Measurements from ENCODE around the gene ZC3H8.
"Not testable (repeated sequence)": the region's sequence is repeated elsewhere in the genome, so short reads cannot be mapped to it uniquely, and the experiment has no call there.

ZC3H8 gene

GRCh38 chr2:112254466-112255240 is at the start of gene ZC3H8:
Gene ZC3H8, minus strand, starts transcription at chr2:112255042. Its CDS starts 61 bp downstream, at chr2:112254981.
- peak; percentile 96 for DNase-seq

DNA sequence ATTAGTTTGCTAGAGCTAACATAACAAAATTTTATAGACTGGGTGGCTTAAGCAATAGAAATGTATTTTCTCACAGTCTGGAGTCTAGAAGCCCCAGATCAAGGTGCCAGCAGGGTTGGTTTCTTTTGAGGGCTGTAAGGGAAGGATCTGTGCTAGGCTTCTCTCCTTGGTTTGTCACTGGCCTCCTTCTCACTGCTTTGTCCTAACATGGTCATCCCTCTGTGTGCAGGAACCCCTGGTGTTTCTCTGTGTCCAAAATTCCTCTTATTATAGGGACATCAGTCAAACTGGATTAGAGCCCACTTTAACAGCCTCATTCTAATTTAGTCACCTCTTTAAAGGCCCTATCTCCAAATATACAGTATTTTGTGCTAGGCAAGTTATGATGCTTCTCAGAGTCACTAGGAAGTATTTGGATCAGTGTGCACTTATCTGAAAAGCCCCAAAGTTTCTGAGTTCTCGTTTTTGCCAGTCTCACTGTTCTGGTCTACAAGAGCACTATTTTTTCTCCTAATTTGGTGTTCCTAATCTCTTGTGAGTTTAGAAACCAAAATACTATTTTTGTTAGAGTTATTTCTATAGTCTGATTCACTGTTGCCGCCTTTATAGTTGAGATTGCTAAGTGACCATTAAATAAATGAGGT is 49.6 kb upstream of the ZC3H8 start:
- DNase-seq: no peak

GRCh38 chr2:112301973-112302372 is 47.1 kb upstream of the ZC3H8 start:
- no peak for DNase-seq

DNA sequence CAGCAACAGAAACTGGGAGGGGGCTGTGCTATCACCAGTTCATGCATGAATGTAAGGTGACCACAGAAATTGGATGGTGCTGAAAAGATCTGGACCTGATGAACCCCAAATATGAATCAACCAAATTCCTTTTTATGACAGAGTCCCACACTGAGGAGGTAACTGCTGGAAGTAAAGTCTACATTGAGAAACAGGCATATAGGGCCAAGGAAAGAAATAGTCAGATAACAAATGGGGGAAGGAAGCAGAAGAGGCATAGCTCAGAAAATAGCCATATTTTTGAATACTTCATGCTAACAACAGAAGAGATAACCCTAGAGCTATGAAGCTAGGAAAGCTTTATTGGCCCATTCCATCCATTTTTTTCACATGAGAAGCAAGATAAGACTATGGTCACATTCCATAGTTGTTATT is 46.3 kb upstream of the ZC3H8 start:
- DNase-seq: no peak

DNA sequence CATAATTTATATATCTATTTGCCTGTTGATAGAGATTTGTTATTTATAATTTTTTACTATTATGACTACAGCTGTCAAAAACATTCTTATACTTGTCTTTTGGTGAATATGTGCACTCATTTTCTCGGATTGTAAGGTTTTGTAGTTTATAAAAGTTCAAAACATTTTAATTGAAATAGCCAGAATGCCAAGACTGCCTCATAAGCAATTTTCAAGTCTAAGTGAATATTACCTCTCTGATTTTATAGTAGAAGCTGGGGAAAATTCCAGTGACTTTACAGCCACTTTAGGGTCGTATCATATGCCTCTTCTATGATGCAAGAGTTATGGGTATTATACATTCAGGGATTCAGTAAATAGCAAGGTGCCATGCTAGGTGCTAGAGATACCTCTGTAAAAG is 41.6 kb upstream of the ZC3H8 start:
- DNase-seq: no peak

DNA sequence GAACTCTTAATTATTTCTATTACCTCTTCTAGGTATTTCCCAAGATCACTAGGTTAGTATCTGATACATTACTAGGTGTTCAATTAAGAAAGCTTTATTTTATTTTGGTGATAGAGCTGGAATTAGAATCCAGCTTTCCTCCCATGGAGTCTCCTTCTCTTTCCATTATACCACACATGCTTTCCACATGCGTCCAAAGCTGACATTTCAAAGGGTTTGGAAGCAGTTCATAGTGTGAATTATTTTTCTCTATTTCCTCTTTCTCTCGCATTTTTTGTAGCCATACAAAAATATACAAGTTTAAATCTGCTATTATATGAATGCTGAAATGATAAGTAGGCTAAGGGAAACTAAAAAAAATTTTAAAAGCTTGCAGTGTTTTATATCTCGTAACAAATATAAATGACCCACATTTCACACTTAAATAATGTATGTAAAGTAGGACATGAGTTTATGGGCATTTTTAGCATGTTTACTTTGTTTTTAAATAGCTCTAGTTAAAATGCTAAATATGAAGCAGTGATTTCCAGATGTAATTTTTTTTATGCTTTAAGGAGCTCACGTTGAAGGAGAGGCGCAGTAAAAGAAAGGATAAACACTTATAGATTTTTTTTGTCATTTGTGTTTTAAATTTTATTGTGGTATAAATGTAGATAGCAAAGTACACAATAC is 40.7 kb upstream of the ZC3H8 start:
- no peak for DNase-seq

DNA sequence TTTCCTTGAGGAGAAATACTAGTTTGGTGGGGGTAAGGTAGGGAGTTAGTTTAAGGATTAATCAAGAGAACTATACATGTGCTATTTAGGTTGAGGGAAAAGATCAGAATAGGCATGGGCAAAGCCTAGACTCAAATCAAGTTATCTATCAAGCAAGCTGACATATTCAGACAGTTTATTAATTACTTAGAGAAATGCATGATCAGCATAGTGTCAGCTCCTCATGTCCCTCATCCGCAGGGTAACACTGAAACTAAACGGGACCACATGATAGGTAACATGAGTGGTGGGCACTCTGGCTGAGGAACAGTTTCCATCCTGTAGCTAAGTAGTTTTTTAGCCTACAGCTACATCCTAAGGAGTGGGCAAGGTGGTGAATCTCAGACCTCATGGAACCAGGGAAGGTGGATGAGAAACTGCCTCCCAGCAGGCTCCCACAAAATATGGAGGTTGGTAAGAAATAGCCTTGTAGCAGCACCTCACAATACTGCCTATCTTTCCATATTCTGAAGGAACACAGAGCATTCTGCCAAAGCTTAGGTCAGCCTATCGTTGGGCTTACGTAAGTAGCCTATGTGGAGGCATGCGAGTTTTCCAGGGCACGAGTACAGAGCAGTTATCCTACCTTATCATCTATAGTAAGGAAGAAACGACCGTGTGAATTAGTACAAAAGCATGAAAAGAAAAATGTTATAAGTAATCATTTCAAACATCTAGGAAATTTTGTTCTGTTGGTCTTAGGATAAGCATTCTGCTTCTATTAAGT is 39.0 kb upstream of the ZC3H8 start:
- no peak for DNase-seq

DNA sequence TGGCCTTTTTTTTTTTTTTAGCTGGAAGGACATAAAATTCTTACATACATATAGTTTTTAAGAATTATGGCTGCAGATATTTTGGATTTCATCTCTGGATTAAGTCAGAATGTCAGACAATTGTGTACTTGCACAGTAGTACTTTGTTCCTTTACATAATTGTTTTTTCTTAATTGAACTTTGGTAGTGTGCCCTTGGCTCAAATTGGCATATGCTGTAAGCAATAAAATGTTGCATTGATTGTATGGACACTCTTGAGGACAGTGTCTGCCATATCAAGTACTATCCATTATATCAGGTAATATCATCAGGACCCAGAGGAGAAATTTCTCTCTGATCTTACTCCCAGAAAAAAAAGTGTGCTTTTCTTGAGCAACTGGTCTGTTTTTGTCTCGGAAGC is 35.8 kb upstream of the ZC3H8 start:
- no peak for DNase-seq

GRCh38 chr2:112290088-112290487 is 35.2 kb upstream of the ZC3H8 start:
- DNase-seq: no peak

GRCh38 chr2:112283535-112283934 is 28.7 kb upstream of the ZC3H8 start:
- not testable (repeated sequence) for DNase-seq

- not testable (repeated sequence) for DNase-seq
Observed at GRCh38 chr2:112282066-112282465, 27.2 kb upstream of the ZC3H8 start.

GRCh38 chr2:112277596-112278220 is 22.9 kb upstream of the ZC3H8 start:
- no peak for DNase-seq

- DNase-seq: no peak
Observed at GRCh38 chr2:112276954-112277353, 22.1 kb upstream of the ZC3H8 start.

DNA sequence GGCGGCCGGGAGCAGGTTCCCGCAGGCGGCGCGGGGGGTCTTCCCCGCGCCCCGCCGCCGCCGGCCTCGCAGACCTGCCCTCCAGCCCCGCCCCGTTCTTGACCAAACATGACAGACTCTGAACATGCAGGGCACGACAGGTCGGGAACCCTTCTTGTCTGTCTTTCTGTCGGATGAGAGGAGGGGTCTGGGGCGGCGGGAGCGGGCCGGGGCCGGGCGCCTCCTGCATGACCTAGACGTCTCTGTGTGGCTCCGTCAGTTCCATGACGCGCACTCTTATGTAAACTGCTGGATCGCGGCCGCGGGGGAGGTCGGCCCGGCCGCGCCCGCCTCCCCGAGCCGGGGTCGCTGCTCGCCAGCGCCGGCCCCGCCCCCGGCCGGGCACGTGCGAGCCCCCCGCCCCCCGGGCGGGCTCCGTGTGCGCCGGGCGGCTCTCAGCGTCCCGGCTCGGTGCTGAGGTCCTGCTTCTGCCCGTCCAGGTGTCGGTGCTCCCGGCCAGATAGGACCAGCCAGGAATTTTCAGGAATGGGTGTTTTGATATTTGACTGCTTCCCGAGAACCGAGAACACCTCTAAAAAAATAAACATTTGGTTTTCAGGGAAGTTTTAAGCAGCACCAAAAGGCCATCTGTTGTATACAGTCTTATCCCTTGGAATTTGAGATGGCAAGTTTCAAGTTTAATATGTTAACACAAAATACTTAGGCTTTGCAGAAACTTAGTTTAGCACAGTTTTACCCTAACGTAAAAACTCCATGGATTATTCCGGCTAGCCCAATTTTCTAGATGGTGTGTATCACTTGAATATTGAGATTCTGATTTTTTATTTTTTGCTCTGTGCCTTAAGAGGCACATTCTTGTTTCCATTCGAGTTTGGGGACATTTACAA is 21.3 kb upstream of the ZC3H8 start:
- peak; percentile 83 for DNase-seq

GRCh38 chr2:112275311-112275886 is 20.6 kb upstream of the ZC3H8 start, which contains the start of gene ZC3H6:
Gene ZC3H6, plus strand, starts transcription at chr2:112275597. Its CDS starts 398 bp downstream, at chr2:112275995.
- peak; percentile 100 for DNase-seq

DNA sequence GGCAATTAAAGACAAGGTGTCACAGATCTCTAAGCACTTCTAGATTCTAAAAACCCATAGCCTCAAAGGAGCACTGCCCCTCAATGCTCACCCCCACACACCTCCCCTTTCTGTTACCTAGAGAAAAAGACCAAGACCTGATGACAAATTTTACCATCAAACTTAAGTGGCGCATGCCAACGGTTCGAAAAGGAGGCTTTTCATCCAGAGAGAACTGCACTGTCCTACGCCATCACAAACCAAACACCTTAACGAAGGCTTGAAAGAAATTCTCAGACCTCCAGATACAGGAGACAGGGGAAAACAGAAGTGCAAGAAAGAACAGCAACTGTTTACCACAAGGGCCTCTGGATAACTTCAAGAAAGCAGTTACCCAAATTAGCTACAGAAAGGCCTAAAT is 18.5 kb upstream of the ZC3H8 start:
- DNase-seq: no peak

- DNase-seq: no peak
Observed at GRCh38 chr2:112272669-112273068, 17.8 kb upstream of the ZC3H8 start.

- DNase-seq: no peak
Observed at GRCh38 chr2:112268547-112268946, 13.7 kb upstream of the ZC3H8 start.

DNA sequence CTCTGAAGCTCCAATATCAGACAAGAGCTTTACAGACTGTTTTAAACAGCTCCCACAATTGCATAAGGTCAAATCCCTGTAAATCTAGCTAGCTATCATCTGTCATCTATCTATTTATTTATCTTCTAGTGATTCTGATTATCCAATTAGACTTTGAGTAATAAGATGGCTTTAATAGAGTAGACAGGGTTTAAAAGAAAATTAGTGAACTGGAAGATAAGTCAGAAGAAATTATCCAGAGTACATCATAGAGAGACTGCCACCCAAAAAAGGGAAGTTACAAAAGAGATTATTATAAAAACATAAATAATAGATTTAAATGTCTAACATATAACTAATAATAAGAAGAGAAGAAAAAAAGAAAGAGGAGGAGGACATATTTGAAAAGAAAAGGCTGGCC is 8.0 kb upstream of the ZC3H8 start:
- DNase-seq: no peak

GRCh38 chr2:112260295-112260625 is 5.4 kb upstream of the ZC3H8 start:
- no peak for DNase-seq
